Measurements from ENCODE around the gene CBX7.

Gene CBX7

GRCh38 chr22:39109361-39109760 lies 43.1 kb downstream of the CBX7 start:
- H3K9me3 ChIP-seq (ENCODE audit: severe bottlenecking): no peaks in the 10 kb centered on the region
- DNase-seq: no peak
- H3K27me3 ChIP-seq (ENCODE audit: insufficient read depth, low read depth, severe bottlenecking): no peaks in the 10 kb centered on the region
- H3K36me3 ChIP-seq: no peaks in the 10 kb centered on the region
- H3K4me3 ChIP-seq (ENCODE audit: low read depth, low read length): no peak overlapping the region
- TF ChIP-seq, protein P1, sequence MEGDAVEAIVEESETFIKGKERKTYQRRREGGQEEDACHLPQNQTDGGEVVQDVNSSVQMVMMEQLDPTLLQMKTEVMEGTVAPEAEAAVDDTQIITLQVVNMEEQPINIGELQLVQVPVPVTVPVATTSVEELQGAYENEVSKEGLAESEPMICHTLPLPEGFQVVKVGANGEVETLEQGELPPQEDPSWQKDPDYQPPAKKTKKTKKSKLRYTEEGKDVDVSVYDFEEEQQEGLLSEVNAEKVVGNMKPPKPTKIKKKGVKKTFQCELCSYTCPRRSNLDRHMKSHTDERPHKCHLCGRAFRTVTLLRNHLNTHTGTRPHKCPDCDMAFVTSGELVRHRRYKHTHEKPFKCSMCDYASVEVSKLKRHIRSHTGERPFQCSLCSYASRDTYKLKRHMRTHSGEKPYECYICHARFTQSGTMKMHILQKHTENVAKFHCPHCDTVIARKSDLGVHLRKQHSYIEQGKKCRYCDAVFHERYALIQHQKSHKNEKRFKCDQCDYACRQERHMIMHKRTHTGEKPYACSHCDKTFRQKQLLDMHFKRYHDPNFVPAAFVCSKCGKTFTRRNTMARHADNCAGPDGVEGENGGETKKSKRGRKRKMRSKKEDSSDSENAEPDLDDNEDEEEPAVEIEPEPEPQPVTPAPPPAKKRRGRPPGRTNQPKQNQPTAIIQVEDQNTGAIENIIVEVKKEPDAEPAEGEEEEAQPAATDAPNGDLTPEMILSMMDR (IDR thresholded peaks at IDR 0.05; ENCODE audit: low read depth, low read length): no peak
- no peak overlapping the region for H3K27ac ChIP-seq

DNA sequence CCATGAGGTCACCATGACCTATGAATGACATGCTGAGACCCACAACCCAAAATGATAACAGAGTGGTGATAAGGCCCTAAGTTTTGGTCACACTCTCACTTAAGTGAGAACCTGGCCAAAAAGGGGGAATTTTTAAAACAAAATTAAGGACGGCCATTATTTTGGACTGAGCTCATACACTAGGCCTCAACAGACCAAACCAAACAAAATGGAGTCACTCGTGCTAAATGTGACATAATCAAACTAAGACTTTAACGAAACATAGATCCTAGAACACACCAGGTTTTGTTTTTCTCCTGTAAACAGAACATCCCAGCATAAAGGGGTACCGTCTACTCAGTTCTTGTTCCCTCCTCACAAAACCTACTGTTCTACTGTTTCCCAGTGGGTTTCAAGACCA lies 44.0 kb downstream of the CBX7 start:
- DNase-seq: no peak
- no peak overlapping the region for H3K27ac ChIP-seq
- H3K4me3 ChIP-seq (ENCODE audit: low read depth, low read length): no peak overlapping the region
- TF ChIP-seq, protein P1 (IDR thresholded peaks at IDR 0.05; ENCODE audit: low read depth, low read length): no peak
- H3K36me3 ChIP-seq: no peaks in the 10 kb centered on the region
- H3K9me3 ChIP-seq (ENCODE audit: severe bottlenecking): no peaks in the 10 kb centered on the region
- H3K27me3 ChIP-seq (ENCODE audit: insufficient read depth, low read depth, severe bottlenecking): no peaks in the 10 kb centered on the region

DNA sequence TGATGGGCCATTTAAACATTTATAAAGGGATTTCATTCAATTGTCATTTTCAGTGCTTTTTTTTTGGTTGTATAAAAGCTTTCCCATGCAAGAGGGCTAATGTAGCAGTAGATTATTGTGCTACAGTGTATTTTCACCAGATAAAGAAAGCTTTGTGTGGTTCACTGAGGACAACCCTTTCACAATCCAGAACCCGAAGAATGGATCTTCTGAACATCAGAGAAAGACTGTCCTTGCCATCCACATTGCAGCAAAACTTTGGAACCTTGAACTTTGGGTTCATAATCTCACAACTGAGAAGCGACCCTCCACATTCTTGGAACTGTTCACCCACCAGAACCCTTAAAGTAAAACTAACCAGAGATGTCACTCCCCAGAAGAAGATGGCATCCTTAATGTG lies 46.2 kb downstream of the CBX7 start:
- H3K36me3 ChIP-seq: no peaks in the 10 kb centered on the region
- H3K4me3 ChIP-seq (ENCODE audit: low read depth, low read length): no peak overlapping the region
- no peak overlapping the region for H3K27ac ChIP-seq
- H3K9me3 ChIP-seq (ENCODE audit: severe bottlenecking): no peaks in the 10 kb centered on the region
- no peaks in the 10 kb centered on the region for H3K27me3 ChIP-seq (ENCODE audit: insufficient read depth, low read depth, severe bottlenecking)
- TF ChIP-seq, protein P1 (IDR thresholded peaks at IDR 0.05; ENCODE audit: low read depth, low read length): no peak
- DNase-seq: no peak

DNA sequence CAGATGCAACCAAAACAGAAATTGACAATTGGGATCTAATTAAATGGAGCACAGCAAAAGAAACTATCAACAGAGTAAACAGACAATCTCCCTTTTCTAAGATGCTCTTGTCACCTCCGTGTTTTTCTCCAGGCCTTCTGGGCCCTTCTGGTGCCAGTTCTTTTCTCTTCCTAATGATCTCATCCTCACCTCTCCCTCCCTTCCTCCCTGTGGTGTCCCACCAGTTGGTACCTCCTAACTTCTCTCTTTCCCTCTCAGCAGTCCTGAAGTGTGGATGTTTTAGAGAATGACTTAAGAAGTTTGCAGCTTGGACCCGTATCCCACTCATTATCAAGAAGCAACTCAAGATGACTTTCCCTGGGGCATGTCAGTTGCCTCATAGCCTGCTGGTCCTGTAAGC lies 49.0 kb downstream of the CBX7 start:
- Histone ChIP-seq H3K36me3 (no peaks in the 10 kb centered on the region), H3K9me3 (ENCODE audit: severe bottlenecking) (no peaks in the 10 kb centered on the region), H3K27ac (no peak overlapping the region), H3K4me3 (ENCODE audit: low read depth, low read length) (no peak overlapping the region), H3K27me3 (ENCODE audit: insufficient read depth, low read depth, severe bottlenecking) (no peaks in the 10 kb centered on the region)
- DNase-seq: no peak
- TF ChIP-seq, protein P1 (IDR thresholded peaks at IDR 0.05; ENCODE audit: low read depth, low read length): no peak

GRCh38 chr22:39101226-39101625 lies 51.3 kb downstream of the CBX7 start:
- TF ChIP-seq, protein P1 (IDR thresholded peaks at IDR 0.05; ENCODE audit: low read depth, low read length): no peak
- Histone ChIP-seq H3K4me3 (ENCODE audit: low read depth, low read length) (no peak overlapping the region), H3K9me3 (ENCODE audit: severe bottlenecking) (no peaks in the 10 kb centered on the region), H3K27me3 (ENCODE audit: insufficient read depth, low read depth, severe bottlenecking) (no peaks in the 10 kb centered on the region), H3K27ac (no peak overlapping the region), H3K36me3 (no peaks in the 10 kb centered on the region)
- no peak for DNase-seq

GRCh38 chr22:39098576-39098975 lies 53.9 kb downstream of the CBX7 start:
- no peaks in the 10 kb centered on the region for H3K36me3 ChIP-seq
- no peak overlapping the region for H3K4me3 ChIP-seq (ENCODE audit: low read depth, low read length)
- no peak for DNase-seq
- TF ChIP-seq, protein P1 (IDR thresholded peaks at IDR 0.05; ENCODE audit: low read depth, low read length): no peak
- no peak overlapping the region for H3K27ac ChIP-seq
- H3K9me3 ChIP-seq (ENCODE audit: severe bottlenecking): no peaks in the 10 kb centered on the region
- no peaks in the 10 kb centered on the region for H3K27me3 ChIP-seq (ENCODE audit: insufficient read depth, low read depth, severe bottlenecking)

All from WERI-Rb-1 (cell line).